Measurements from ENCODE around the gene TIMMDC1.

The TIMMDC1 gene

DNA sequence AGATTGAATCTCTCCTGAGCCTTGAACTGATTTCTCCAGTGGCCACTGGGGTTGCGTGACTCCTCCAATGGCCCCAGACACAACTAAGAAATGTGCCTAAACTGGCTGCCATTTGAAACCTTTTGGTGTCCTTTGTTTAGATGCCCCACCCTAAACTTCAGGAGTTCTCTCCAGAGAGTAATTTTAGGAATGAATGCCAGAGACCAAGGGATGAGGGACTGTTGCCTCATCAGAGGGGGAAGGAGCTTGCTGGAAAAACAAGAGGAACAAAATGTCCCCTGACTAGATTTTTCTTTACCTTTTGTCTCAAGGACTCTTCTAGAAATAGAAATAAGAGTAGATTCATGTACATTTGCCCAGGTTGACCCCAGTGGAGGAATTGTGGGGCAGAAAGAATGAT, 72.9 kb downstream of the TIMMDC1 start:
- no peak overlapping the region for H3K27ac ChIP-seq (ENCODE audit: low read depth, low read length, severe bottlenecking)
- H3K36me3 ChIP-seq (ENCODE audit: control insufficient read depth, insufficient read depth, low read length) = no peaks in the 10 kb centered on the region
- H3K4me3 ChIP-seq (ENCODE audit: extremely low read depth, insufficient read depth, low read length, poor library complexity, severe bottlenecking) = no peak overlapping the region
- no peaks in the 10 kb centered on the region for H3K9me3 ChIP-seq (ENCODE audit: control insufficient read depth, low read length)
- H3K4me1 ChIP-seq (ENCODE audit: control insufficient read depth, insufficient read depth, low read length, poor library complexity, severe bottlenecking) = no peaks in the 10 kb centered on the region
- WGBS, 2 experiments (ENCODE audit: insufficient coverage in 2 of 2) = 100% methylated on average over 1 of the region's 1 CpG

DNA sequence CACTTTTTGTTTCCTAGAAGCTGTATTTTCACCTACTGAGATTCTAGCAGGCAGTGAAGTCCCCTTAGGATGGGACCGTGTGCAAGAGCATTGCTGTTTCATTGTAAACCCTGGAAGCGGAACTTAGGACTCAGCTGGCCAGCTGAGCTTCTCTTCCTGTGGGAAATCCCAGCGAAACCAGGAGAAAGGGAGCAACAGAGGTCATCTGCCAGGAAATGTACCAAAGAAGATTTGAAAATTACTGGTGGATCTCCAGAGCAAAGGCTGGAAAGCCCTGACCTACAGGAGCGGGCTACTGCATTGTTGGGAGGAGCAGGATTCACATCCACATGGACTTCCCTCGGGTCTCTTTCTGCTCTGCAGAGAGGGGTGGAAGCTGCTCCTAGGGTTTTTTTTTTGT, 73.3 kb downstream of the TIMMDC1 start:
- no peaks in the 10 kb centered on the region for H3K9me3 ChIP-seq (ENCODE audit: control insufficient read depth, low read length)
- H3K4me1 ChIP-seq (ENCODE audit: control insufficient read depth, insufficient read depth, low read length, poor library complexity, severe bottlenecking) = no peaks in the 10 kb centered on the region
- WGBS, 2 experiments (ENCODE audit: insufficient coverage in 2 of 2) = 74 to 75% methylated on average over 5 of the region's 5 CpGs
- no peaks in the 10 kb centered on the region for H3K36me3 ChIP-seq (ENCODE audit: control insufficient read depth, insufficient read depth, low read length)
- no peak overlapping the region for H3K4me3 ChIP-seq (ENCODE audit: extremely low read depth, insufficient read depth, low read length, poor library complexity, severe bottlenecking)
- H3K27ac ChIP-seq (ENCODE audit: low read depth, low read length, severe bottlenecking) = no peak overlapping the region

Measured in mesodermal cell (in vitro differentiated cells).